Neural cell (in vitro differentiated cells): Measurements from ENCODE around the gene FZD10. TPM values are rescaled to one million over a fixed set of nuclear protein-coding genes. Genes with fewer than 3 reads are reported as not detected.

ENCODE experiments used
- H2AFZ ChIP-seq: fragments of 200-600, 300-800 bp; sonication (generic), shearing (Covaris generic); 2 replicates; pipeline ENCODE4 v1.6.0; 2014; ENCODE audit warnings: low read depth, mild to moderate bottlenecking, antibody characterized with exemption, low read length, moderate library complexity
- H3F3A ChIP-seq: fragments of 200-600 bp; shearing (Covaris generic); 2 replicates; pipeline ENCODE4 v1.6.1; 2016; ENCODE audit warnings: mild to moderate bottlenecking, moderate library complexity, mixed read lengths, antibody characterized with exemption, low read length; ENCODE audit not compliant: insufficient read depth, poor library complexity, severe bottlenecking
- H3K27ac ChIP-seq: fragments of 200-600, 300-800 bp; sonication (generic), shearing (Covaris generic); 2 replicates; pipeline ENCODE4 v1.5.1; 2014; ENCODE audit warnings: mild to moderate bottlenecking, low read length, moderate library complexity
- H3K27me3 ChIP-seq: fragments of 300-800, 200-600 bp; sonication (generic), shearing (Covaris generic); 2 replicates; pipeline ENCODE4 v1.6.0; 2014; ENCODE audit warnings: mild to moderate bottlenecking, low read depth, low read length, moderate library complexity; ENCODE audit not compliant: insufficient read depth
- H3K36me3 ChIP-seq: fragments of 300-800, 200-600 bp; sonication (generic), shearing (Covaris generic); 2 replicates; pipeline ENCODE4 v1.5.1; 2014; ENCODE audit warnings: mild to moderate bottlenecking, antibody characterized with exemption, low read length, moderate library complexity; ENCODE audit not compliant: insufficient read depth
- H3K4me2 ChIP-seq: fragments of 300-800, 200-600 bp; sonication (generic), shearing (Covaris generic); 2 replicates; pipeline ENCODE4 v1.6.0; 2014; ENCODE audit warnings: mild to moderate bottlenecking, low read length
- H3K4me3 ChIP-seq: fragments of 300-800, 200-600 bp; sonication (generic), shearing (Covaris generic); 2 replicates; pipeline ENCODE4 v1.5.1; 2014; ENCODE audit warnings: mild to moderate bottlenecking, low read length, moderate library complexity
- H3K79me2 ChIP-seq: fragments of 200-600 bp; shearing (Covaris generic); replicated peaks from 2 replicates; pipeline ENCODE4 v1.6.0; 2014; ENCODE audit warnings: mild to moderate bottlenecking, low read length, moderate library complexity; ENCODE audit not compliant: insufficient read depth
- H3K9ac ChIP-seq: fragments of 300-800, 200-600 bp; sonication (generic), shearing (Covaris generic); 2 replicates; pipeline ENCODE4 v1.6.1; 2016; ENCODE audit warnings: mild to moderate bottlenecking, low read length, mixed read lengths
- H3K9me2 ChIP-seq: fragments of 200-600 bp; shearing (Covaris generic); 2 replicates; pipeline ENCODE4 v1.6.1; 2016; ENCODE audit warnings: mild to moderate bottlenecking, low read length, mixed read lengths; ENCODE audit not compliant: insufficient read depth
- H3K9me3 ChIP-seq: fragments of 200-600, 300-800 bp; sonication (generic), shearing (Covaris generic); 2 replicates; pipeline ENCODE4 v1.6.1; 2016; ENCODE audit warnings: mild to moderate bottlenecking, mixed run types, low read length, moderate library complexity, mixed read lengths
- H4K20me1 ChIP-seq: fragments of 200-600 bp; shearing (Covaris generic); 2 replicates; pipeline ENCODE4 v1.6.1; 2016; ENCODE audit warnings: mild to moderate bottlenecking, mixed run types; ENCODE audit not compliant: insufficient read depth
- CTCF ChIP-seq: fragments of 450-650 bp; IDR thresholded peaks from 2 replicates; pipeline ENCODE4 v1.5.1; 2014; ENCODE audit warnings: antibody characterized with exemption, mild to moderate bottlenecking, moderate library complexity; ENCODE audit not compliant: poor library complexity, severe bottlenecking
- EP300 ChIP-seq: fragments of 450-650 bp; conservative IDR thresholded peaks from 2 replicates; pipeline ENCODE4 v1.6.1; 2014; ENCODE audit warnings: antibody characterized with exemption, mild to moderate bottlenecking, moderate library complexity; ENCODE audit not compliant: poor library complexity, severe bottlenecking
- EZH2 ChIP-seq: fragments of 200-600, 300-800 bp; shearing (Covaris generic), sonication (generic); IDR thresholded peaks from 2 replicates; pipeline ENCODE4 v1.6.1; 2014; ENCODE audit warnings: antibody characterized with exemption, low read length, borderline replicate concordance, mild to moderate bottlenecking; ENCODE audit not compliant: insufficient read depth, poor library complexity, severe bottlenecking
- MXI1 ChIP-seq: fragments of 450-650 bp; conservative IDR thresholded peaks from 2 replicates; pipeline ENCODE4 v1.6.1; 2014; ENCODE audit warnings: antibody characterized with exemption, mild to moderate bottlenecking; ENCODE audit not compliant: poor library complexity, severe bottlenecking
- POLR2AphosphoS5 ChIP-seq: IDR thresholded peaks from 2 replicates; pipeline ENCODE4 v1.6.1; 2012
- RAD21 ChIP-seq: fragments of 450-650 bp; conservative IDR thresholded peaks from 2 replicates; pipeline ENCODE4 v1.6.1; 2014; ENCODE audit warnings: antibody characterized with exemption, mild to moderate bottlenecking, moderate library complexity
- SMC3 ChIP-seq: fragments of 450-650 bp; conservative IDR thresholded peaks from 2 replicates; pipeline ENCODE4 v1.6.1; 2014; ENCODE audit warnings: antibody characterized with exemption, mild to moderate bottlenecking, moderate library complexity; ENCODE audit not compliant: poor library complexity
- TAF1 ChIP-seq: IDR thresholded peaks from 2 replicates; pipeline ENCODE4 v1.6.1; 2012; ENCODE audit warnings: low read depth
- polyA plus RNA-seq: library from polyadenylated mRNA; depleted of rRNA; stranded (reverse); fragments of >200 nt; gene quantifications from 2 replicates; pipeline ENCODE4 v1.2.3, GENCODE V29; 2014
- TF ChIP-seq, protein P1 (sequence below): IDR thresholded peaks from 2 replicates; pipeline ENCODE4 v1.6.1; 2012; ENCODE audit warnings: borderline replicate concordance

Gene FZD10
- polyA plus RNA-seq, 1 donor from 2014 or later = not detected

DNA sequence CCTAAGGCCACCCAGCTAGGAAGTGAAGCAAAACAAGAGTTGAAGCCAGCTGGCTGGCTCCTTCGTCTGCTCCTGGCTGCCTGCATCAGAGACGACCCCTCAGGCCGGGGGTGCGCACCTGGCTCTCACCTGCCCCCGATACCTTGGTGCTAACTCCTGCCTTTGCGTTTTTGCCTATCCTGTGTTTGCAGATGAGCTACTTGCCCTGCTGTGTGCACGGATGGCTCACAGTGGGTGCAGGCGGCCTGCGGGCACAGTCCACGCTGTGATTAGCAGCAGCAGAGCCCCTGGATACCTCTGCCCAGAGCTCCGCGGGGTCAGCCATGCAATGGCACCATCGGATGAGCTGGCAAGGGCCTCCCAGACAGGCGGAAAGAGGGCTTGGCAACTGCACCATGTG is 31.2 kb upstream of the FZD10 start:
- H3K9me3 ChIP-seq = no peaks in the 10 kb centered on the region
- no peaks in the 10 kb centered on the region for H4K20me1 ChIP-seq
- no peaks in the 10 kb centered on the region for H3K27me3 ChIP-seq
- H2AFZ ChIP-seq = no peak overlapping the region
- H3K36me3 ChIP-seq = no peaks in the 10 kb centered on the region
- H3F3A ChIP-seq = no peaks in the 10 kb centered on the region
- no peaks in the 10 kb centered on the region for H3K9me2 ChIP-seq
- no peak overlapping the region for H3K4me3 ChIP-seq
- H3K27ac ChIP-seq = no peak overlapping the region
- no peak overlapping the region for H3K4me2 ChIP-seq
- no peaks in the 10 kb centered on the region for H3K79me2 ChIP-seq
- no peak overlapping the region for H3K9ac ChIP-seq
- TF ChIP-seq CTCF = no peak
- TF ChIP-seq EZH2 = no peak
- no peak for TF ChIP-seq POLR2AphosphoS5
- TF ChIP-seq MXI1 = no peak
- TF ChIP-seq EP300 = no peak
- TF ChIP-seq SMC3 = no peak
- TF ChIP-seq, protein P1, sequence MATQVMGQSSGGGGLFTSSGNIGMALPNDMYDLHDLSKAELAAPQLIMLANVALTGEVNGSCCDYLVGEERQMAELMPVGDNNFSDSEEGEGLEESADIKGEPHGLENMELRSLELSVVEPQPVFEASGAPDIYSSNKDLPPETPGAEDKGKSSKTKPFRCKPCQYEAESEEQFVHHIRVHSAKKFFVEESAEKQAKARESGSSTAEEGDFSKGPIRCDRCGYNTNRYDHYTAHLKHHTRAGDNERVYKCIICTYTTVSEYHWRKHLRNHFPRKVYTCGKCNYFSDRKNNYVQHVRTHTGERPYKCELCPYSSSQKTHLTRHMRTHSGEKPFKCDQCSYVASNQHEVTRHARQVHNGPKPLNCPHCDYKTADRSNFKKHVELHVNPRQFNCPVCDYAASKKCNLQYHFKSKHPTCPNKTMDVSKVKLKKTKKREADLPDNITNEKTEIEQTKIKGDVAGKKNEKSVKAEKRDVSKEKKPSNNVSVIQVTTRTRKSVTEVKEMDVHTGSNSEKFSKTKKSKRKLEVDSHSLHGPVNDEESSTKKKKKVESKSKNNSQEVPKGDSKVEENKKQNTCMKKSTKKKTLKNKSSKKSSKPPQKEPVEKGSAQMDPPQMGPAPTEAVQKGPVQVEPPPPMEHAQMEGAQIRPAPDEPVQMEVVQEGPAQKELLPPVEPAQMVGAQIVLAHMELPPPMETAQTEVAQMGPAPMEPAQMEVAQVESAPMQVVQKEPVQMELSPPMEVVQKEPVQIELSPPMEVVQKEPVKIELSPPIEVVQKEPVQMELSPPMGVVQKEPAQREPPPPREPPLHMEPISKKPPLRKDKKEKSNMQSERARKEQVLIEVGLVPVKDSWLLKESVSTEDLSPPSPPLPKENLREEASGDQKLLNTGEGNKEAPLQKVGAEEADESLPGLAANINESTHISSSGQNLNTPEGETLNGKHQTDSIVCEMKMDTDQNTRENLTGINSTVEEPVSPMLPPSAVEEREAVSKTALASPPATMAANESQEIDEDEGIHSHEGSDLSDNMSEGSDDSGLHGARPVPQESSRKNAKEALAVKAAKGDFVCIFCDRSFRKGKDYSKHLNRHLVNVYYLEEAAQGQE = no peak
- no peak for TF ChIP-seq TAF1
- TF ChIP-seq RAD21 = no peak

GRCh38 chr12:130131801-130132200 is 30.5 kb upstream of the FZD10 start:
- Histone ChIP-seq H3K79me2 (no peaks in the 10 kb centered on the region), H3K36me3 (no peaks in the 10 kb centered on the region)

More at GRCh38 chr12:130131801-130132200, 30.5 kb upstream of the FZD10 start:
- no peaks in the 10 kb centered on the region for H3K27me3 ChIP-seq
- no peaks in the 10 kb centered on the region for H3K9me3 ChIP-seq
- TF ChIP-seq EP300 = no peak
- TF ChIP-seq POLR2AphosphoS5 = no peak
- no peak for TF ChIP-seq TAF1
- no peak for TF ChIP-seq EZH2
- no peak for TF ChIP-seq SMC3
- TF ChIP-seq, protein P1 = no peak
- H4K20me1 ChIP-seq = no peaks in the 10 kb centered on the region
- H3K9ac ChIP-seq = no peak overlapping the region
- H3K4me3 ChIP-seq = no peak overlapping the region
- H3K4me2 ChIP-seq = no peak overlapping the region
- no peaks in the 10 kb centered on the region for H3F3A ChIP-seq
- no peak overlapping the region for H2AFZ ChIP-seq
- H3K27ac ChIP-seq = no peak overlapping the region
- H3K9me2 ChIP-seq = no peaks in the 10 kb centered on the region
